GM18867 (cell line): ENCODE data around the gene IKZF5.

ENCODE experiments used
- ATAC-seq: cut with Tn5 transposase; IDR thresholded peaks from one replicate; pipeline ENCODE4 v1.9.1; 2021; ENCODE audit warnings: mild to moderate bottlenecking, moderate library complexity; ENCODE audit not compliant: unreplicated experiment

The IKZF5 gene

GRCh38 chr10:122981066-122981464 is 27.5 kb downstream of the IKZF5 start:
- ATAC-seq = no peak

- ATAC-seq = peak; percentile 97
Observed at GRCh38 chr10:122980209-122981065, 28.2 kb downstream of the IKZF5 start, which contains the start of gene PSTK. TSS of gene PSTK (plus strand) at chr10:122980401. CDS start at chr10:122980480, 79 bp downstream.

GRCh38 chr10:122974543-122975064 is 34.0 kb downstream of the IKZF5 start:
- no peak for ATAC-seq

GRCh38 chr10:122974023-122974422 is 34.6 kb downstream of the IKZF5 start:
- no peak for ATAC-seq

- no peak for ATAC-seq
Observed at GRCh38 chr10:122968698-122969097, 39.9 kb downstream of the IKZF5 start.

GRCh38 chr10:122966879-122967278 is 41.7 kb downstream of the IKZF5 start:
- no peak for ATAC-seq

- ATAC-seq = no peak
Observed at GRCh38 chr10:122962405-122962804, 46.2 kb downstream of the IKZF5 start.

GRCh38 chr10:122957474-122957873 is 51.1 kb downstream of the IKZF5 start:
- ATAC-seq = no peak

GRCh38 chr10:122955892-122956291 is 52.7 kb downstream of the IKZF5 start:
- no peak for ATAC-seq

GRCh38 chr10:122954731-122955050 is 53.9 kb downstream of the IKZF5 start:
- ATAC-seq = no peak

GRCh38 chr10:122953902-122954730 is 54.5 kb downstream of the IKZF5 start, which contains the start of gene C10orf88:
TSS of gene C10orf88 (minus strand) at chr10:122954227. CDS start at chr10:122954178, 49 bp downstream.
- peak; percentile 98 for ATAC-seq

- ATAC-seq = no peak
Observed at GRCh38 chr10:122949296-122949695, 59.3 kb downstream of the IKZF5 start.
